ENCODE results near the gene DOCK3.
"Not testable (repeated sequence)": the region's sequence is repeated elsewhere in the genome, so short reads cannot be mapped to it uniquely, and the experiment has no call there.

The DOCK3 gene

GRCh38 chr3:50676031-50676705 is 1.4 kb downstream of the DOCK3 start:
- DNase-seq (ENCODE audit: low read depth): no peak

GRCh38 chr3:50687127-50687751 is 12.5 kb downstream of the DOCK3 start:
- DNase-seq (ENCODE audit: low read depth): no peak

- no peak for DNase-seq (ENCODE audit: low read depth)
Measured at GRCh38 chr3:50687916-50688315, 13.2 kb downstream of the DOCK3 start.

- not testable (repeated sequence) for DNase-seq (ENCODE audit: low read depth)
Measured at GRCh38 chr3:50688602-50689001, 13.9 kb downstream of the DOCK3 start.

GRCh38 chr3:50689558-50689957 is 14.8 kb downstream of the DOCK3 start:
- no peak for DNase-seq (ENCODE audit: low read depth)

- DNase-seq (ENCODE audit: low read depth): no peak
Measured at GRCh38 chr3:50695031-50695430, 20.3 kb downstream of the DOCK3 start.

- DNase-seq (ENCODE audit: low read depth): no peak
Measured at GRCh38 chr3:50696276-50696675, 21.5 kb downstream of the DOCK3 start.

- no peak for DNase-seq (ENCODE audit: low read depth)
Measured at GRCh38 chr3:50698269-50698668, 23.5 kb downstream of the DOCK3 start.

- DNase-seq (ENCODE audit: low read depth): no peak
Measured at GRCh38 chr3:50708620-50709019, 33.9 kb downstream of the DOCK3 start.

- no peak for DNase-seq (ENCODE audit: low read depth)
Measured at GRCh38 chr3:50714946-50715345, 40.2 kb downstream of the DOCK3 start.

GRCh38 chr3:50724831-50725230 is 50.1 kb downstream of the DOCK3 start:
- DNase-seq (ENCODE audit: low read depth): no peak

- DNase-seq (ENCODE audit: low read depth): no peak
Measured at GRCh38 chr3:50734985-50735384, 60.3 kb downstream of the DOCK3 start.

GRCh38 chr3:50737193-50737905 is 62.6 kb downstream of the DOCK3 start:
- no peak for DNase-seq (ENCODE audit: low read depth)

GRCh38 chr3:50737906-50738598 is 63.3 kb downstream of the DOCK3 start:
- no peak for DNase-seq (ENCODE audit: low read depth)

- DNase-seq (ENCODE audit: low read depth): no peak
Measured at GRCh38 chr3:50743643-50744042, 68.9 kb downstream of the DOCK3 start.

- DNase-seq (ENCODE audit: low read depth): no peak
Measured at GRCh38 chr3:50749822-50750221, 75.1 kb downstream of the DOCK3 start.

GRCh38 chr3:50759015-50759414 is 84.3 kb downstream of the DOCK3 start:
- no peak for DNase-seq (ENCODE audit: low read depth)

GRCh38 chr3:50777680-50778079 is 103.0 kb downstream of the DOCK3 start:
- DNase-seq (ENCODE audit: low read depth): no peak

GRCh38 chr3:50781766-50782165 is 107.0 kb downstream of the DOCK3 start:
- not testable (repeated sequence) for DNase-seq (ENCODE audit: low read depth)

GRCh38 chr3:50786631-50787030 is 111.9 kb downstream of the DOCK3 start:
- DNase-seq (ENCODE audit: low read depth): no peak

- DNase-seq (ENCODE audit: low read depth): not testable (repeated sequence)
Measured at GRCh38 chr3:50790894-50791293, 116.2 kb downstream of the DOCK3 start.

- no peak for DNase-seq (ENCODE audit: low read depth)
Measured at GRCh38 chr3:50792568-50792967, 117.8 kb downstream of the DOCK3 start.

- not testable (repeated sequence) for DNase-seq (ENCODE audit: low read depth)
Measured at GRCh38 chr3:50803805-50804204, 129.1 kb downstream of the DOCK3 start.
